GM23338 (cell line): ENCODE results near the gene APOM. TPM values are rescaled to one million over a fixed set of nuclear protein-coding genes. Genes with fewer than 3 reads are reported as not detected.

Experiments
- ATAC-seq: fragments of 200-7000 bp; cut with Tn5 transposase; 3 replicates; pipeline ENCODE4 v1.9.1; 2020
- DNase-seq: peaks from one replicate; pipeline ENCODE4 v3.0.0-alpha.2; 2015; ENCODE audit warnings: low spot score
- H2AFZ ChIP-seq: fragments of 200-600 bp; sonication (generic); 2 replicates; pipeline ENCODE4 v1.8.0; 2016; ENCODE audit warnings: antibody characterized with exemption, mild to moderate bottlenecking, moderate library complexity
- H3F3A ChIP-seq: fragments of 200-600 bp; sonication (generic); replicated peaks from 2 replicates; pipeline ENCODE4 v1.8.0; 2017; ENCODE audit warnings: antibody characterized with exemption, mixed run types, low read depth
- H3K27ac ChIP-seq: fragments of 200-600 bp; sonication (generic); 2 replicates; pipeline ENCODE4 v1.6.1; 2016; ENCODE audit warnings: low read depth
- H3K27me3 ChIP-seq: fragments of 200-600 bp; sonication (generic); 2 replicates; pipeline ENCODE4 v1.8.0; 2016; ENCODE audit warnings: mild to moderate bottlenecking, mixed run types, moderate library complexity; ENCODE audit not compliant: insufficient read depth
- H3K36me3 ChIP-seq: fragments of 200-600 bp; sonication (generic); 2 replicates; pipeline ENCODE4 v1.8.0; 2016; ENCODE audit warnings: mild to moderate bottlenecking; ENCODE audit not compliant: insufficient read depth
- H3K4me1 ChIP-seq: fragments of 200-600 bp; sonication (generic); 2 replicates; pipeline ENCODE4 v1.8.0; 2016; ENCODE audit warnings: mild to moderate bottlenecking, moderate library complexity; ENCODE audit not compliant: insufficient read depth
- H3K4me2 ChIP-seq: fragments of 200-600 bp; sonication (generic); 2 replicates; pipeline ENCODE4 v1.7.1; 2017; ENCODE audit warnings: mixed run types
- H3K4me3 ChIP-seq: fragments of 200-600 bp; sonication (generic); 2 replicates; pipeline ENCODE4 v1.6.1; 2016; ENCODE audit warnings: mixed run types
- H3K79me2 ChIP-seq: fragments of 200-600 bp; sonication (generic); replicated peaks from 2 replicates; pipeline ENCODE4 v1.8.0; 2017; ENCODE audit warnings: mild to moderate bottlenecking; ENCODE audit not compliant: insufficient read depth
- H3K9me2 ChIP-seq: fragments of 200-600 bp; sonication (generic); 2 replicates; pipeline ENCODE4 v1.8.0; 2017; ENCODE audit not compliant: insufficient read depth
- H4K20me1 ChIP-seq: fragments of 200-600 bp; sonication (generic); replicated peaks from 2 replicates; pipeline ENCODE4 v1.8.0; 2017; ENCODE audit warnings: mild to moderate bottlenecking; ENCODE audit not compliant: insufficient read depth
- H3K27ac Mint-ChIP-seq: 2 replicates; pipeline ENCODE4 v1.8.0; 2020; ENCODE audit warnings: inconsistent platforms, mild to moderate bottlenecking, moderate library complexity, mixed read lengths
- H3K27me3 Mint-ChIP-seq: 3 replicates; pipeline ENCODE4 v1.8.0; 2022; ENCODE audit warnings: low read depth, mild to moderate bottlenecking, moderate library complexity, mixed read lengths, inconsistent platforms; ENCODE audit not compliant: insufficient read depth, poor library complexity
- H3K36me3 Mint-ChIP-seq: 3 replicates; pipeline ENCODE4 v1.8.0; 2021; ENCODE audit warnings: low read depth, mild to moderate bottlenecking, inconsistent platforms, moderate library complexity, mixed read lengths
- H3K4me1 Mint-ChIP-seq: 3 replicates; pipeline ENCODE4 v1.8.0; 2020; ENCODE audit warnings: mild to moderate bottlenecking, inconsistent platforms, mixed read lengths
- H3K4me3 Mint-ChIP-seq: 3 replicates; pipeline ENCODE4 v1.8.0; 2021; ENCODE audit warnings: moderate library complexity, mild to moderate bottlenecking, inconsistent platforms, mixed read lengths
- H3K9me3 Mint-ChIP-seq: 3 replicates; pipeline ENCODE4 v1.8.0; 2020; ENCODE audit warnings: moderate library complexity, mild to moderate bottlenecking, inconsistent platforms, mixed read lengths
- CREB1 ChIP-seq: fragments of 250-450 bp; sonication (Bioruptor Pico); IDR thresholded peaks from 2 replicates; pipeline ENCODE4 v1.5.0; 2020; ENCODE audit warnings: low read depth, mild to moderate bottlenecking, moderate library complexity
- ETS1 ChIP-seq: IDR thresholded peaks from 2 replicates; pipeline ENCODE4 v1.6.1; 2016; ENCODE audit warnings: antibody characterized with exemption
- NANOG ChIP-seq: IDR thresholded peaks from 2 replicates; pipeline ENCODE4 v1.6.1; 2016; ENCODE audit warnings: antibody characterized with exemption, borderline replicate concordance
- POLR2AphosphoS5 ChIP-seq: IDR thresholded peaks from 2 replicates; pipeline ENCODE4 v1.6.1; 2016; ENCODE audit warnings: antibody characterized with exemption, low read depth
- STAT1 ChIP-seq: IDR thresholded peaks from one replicate; pipeline ENCODE4 v1.6.1; 2016; ENCODE audit warnings: antibody characterized with exemption; ENCODE audit not compliant: unreplicated experiment
- polyA plus RNA-seq: library from polyadenylated mRNA; unstranded; fragments of >200 nt; fragmentation: Nextera tagmentation; extraction: Ambion mirVana; gene quantifications from 2 replicates; pipeline ENCODE4 v1.2.1, GENCODE V29; 2016
- total RNA-seq: library from RNA; depleted of rRNA; stranded (reverse); fragments of >200 nt; shearing (Covaris generic); gene quantifications from 2 replicates; pipeline ENCODE4 v1.2.3, GENCODE V29; 2014

APOM gene
- total and polyA plus RNA-seq, 2 experiments from 2014 or later = 1.2 to 10.7 TPM

DNA sequence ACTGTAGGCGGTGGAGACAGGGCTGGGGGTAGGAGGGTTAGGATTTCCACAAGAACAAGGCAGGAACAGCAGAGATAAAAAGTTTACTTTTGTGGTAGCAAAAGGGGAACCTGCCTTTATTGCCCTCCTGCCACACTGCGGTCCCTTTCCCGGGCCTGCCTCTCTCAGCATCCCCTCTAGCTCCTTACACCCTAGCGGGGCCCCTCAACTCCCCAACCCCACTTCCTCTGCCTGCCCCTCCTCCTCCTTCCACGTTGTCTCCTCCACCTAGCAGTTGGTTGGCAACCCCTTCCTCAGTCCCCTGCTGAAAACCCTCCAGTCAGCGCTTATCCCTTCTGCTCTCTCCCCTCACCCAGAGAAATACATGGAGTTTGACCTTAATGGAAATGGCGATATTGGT is 39.9 kb upstream of the APOM start:
- H3K4me2 ChIP-seq = peak overlapping the region; percentile 70
- no peaks in the 10 kb centered on the region for H3K36me3 ChIP-seq
- Mint-ChIP-seq H3K4me3 (peak overlapping the region; percentile 31), H3K27me3 (peaks cover 12% of the 10 kb centered on the region), H3K27ac (peak overlapping the region; percentile 54; the same call in 1 of the 2 replicates), H3K9me3 (no peaks in the 10 kb centered on the region), H3K36me3 (peaks cover 8% of the 10 kb centered on the region; the same call in 2 of the 3 replicates), H3K4me1 (peaks cover 26% of the 10 kb centered on the region)
- H3K27me3 ChIP-seq = no peaks in the 10 kb centered on the region
- H3K4me1 ChIP-seq = peaks cover 25% of the 10 kb centered on the region
- no peaks in the 10 kb centered on the region for H4K20me1 ChIP-seq
- peak overlapping the region; percentile 78; the same call in 1 of the 2 replicates for H2AFZ ChIP-seq
- H3F3A ChIP-seq = no peaks in the 10 kb centered on the region
- peak; percentile 38 for DNase-seq
- TF ChIP-seq ETS1 (no peak), NANOG (no peak), STAT1 (no peak), POLR2AphosphoS5 (0 out of 2 replicates have a peak, but pooled peaks have one; percentile 17)
- peak overlapping the region; percentile 66; the same call in 1 of the 2 replicates for H3K27ac ChIP-seq
- H3K79me2 ChIP-seq = no peaks in the 10 kb centered on the region; the same call in 1 of the 2 replicates
- no peaks in the 10 kb centered on the region for H3K9me2 ChIP-seq
- ATAC-seq = no peak
- peak overlapping the region; percentile 35; the same call in 1 of the 2 replicates for H3K4me3 ChIP-seq

DNA sequence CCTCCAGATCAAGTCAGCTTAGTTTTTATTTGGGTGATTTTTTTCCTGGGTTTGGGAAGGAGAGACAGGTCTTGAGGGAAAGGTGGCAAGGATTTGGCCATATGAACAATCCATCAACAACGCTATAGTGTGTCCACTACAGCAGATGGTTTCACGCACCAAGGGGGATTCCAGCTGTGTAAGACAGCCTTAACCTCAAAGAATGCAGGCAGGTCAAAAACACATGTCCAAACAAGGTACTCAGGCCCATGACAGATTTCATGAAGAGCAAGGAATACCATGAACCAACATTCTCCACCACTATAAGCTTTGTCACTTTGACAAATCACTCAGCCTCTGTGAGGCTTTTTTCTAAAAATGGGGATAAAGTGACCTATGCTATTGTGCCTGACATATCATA is 38.7 kb upstream of the APOM start:
- H3K4me2 ChIP-seq = no peak overlapping the region
- Mint-ChIP-seq H3K4me1 (peaks cover 27% of the 10 kb centered on the region), H3K27me3 (peaks cover 17% of the 10 kb centered on the region), H3K36me3 (peaks cover 18% of the 10 kb centered on the region), H3K9me3 (peaks cover 6% of the 10 kb centered on the region), H3K27ac (no peak overlapping the region), H3K4me3 (no peak overlapping the region; the same call in 2 of the 3 replicates)
- no peaks in the 10 kb centered on the region for H3K27me3 ChIP-seq
- H3K27ac ChIP-seq = no peak overlapping the region
- H4K20me1 ChIP-seq = no peaks in the 10 kb centered on the region; the same call in 1 of the 2 replicates
- peaks cover 30% of the 10 kb centered on the region for H3K4me1 ChIP-seq
- peaks cover 10% of the 10 kb centered on the region; the same call in 1 of the 2 replicates for H3F3A ChIP-seq
- TF ChIP-seq CREB1 (CRISPR knock-in tag) = no peak
- no peak for TF ChIP-seq ETS1
- ATAC-seq (no peak), DNase-seq (no peak)
- H3K79me2 ChIP-seq = peaks cover 12% of the 10 kb centered on the region
- no peaks in the 10 kb centered on the region for H3K36me3 ChIP-seq
- no peak overlapping the region for H2AFZ ChIP-seq
- H3K9me2 ChIP-seq = no peaks in the 10 kb centered on the region
- no peak overlapping the region for H3K4me3 ChIP-seq

- Histone ChIP-seq H3K79me2 (peaks cover 38% of the 10 kb centered on the region), H3F3A (peaks cover 20% of the 10 kb centered on the region; the same call in 1 of the 2 replicates), H3K4me2 (peak overlapping the region; percentile 59), H4K20me1 (peaks cover 24% of the 10 kb centered on the region), H3K4me3 (peak overlapping the region; percentile 47), H3K4me1 (peaks cover 33% of the 10 kb centered on the region), H3K9me2 (no peaks in the 10 kb centered on the region), H2AFZ (no peak overlapping the region), H3K36me3 (peaks cover 25% of the 10 kb centered on the region), H3K27ac (peak overlapping the region; percentile 95), H3K27me3 (no peaks in the 10 kb centered on the region)
- peak; percentile 90 for TF ChIP-seq POLR2AphosphoS5
- no peak for TF ChIP-seq STAT1
- TF ChIP-seq CREB1 (CRISPR knock-in tag) = peak; percentile 86
- Mint-ChIP-seq H3K36me3 (peaks cover 48% of the 10 kb centered on the region), H3K27me3 (peaks cover 16% of the 10 kb centered on the region), H3K27ac (peak overlapping the region; percentile 100), H3K4me1 (peaks cover 27% of the 10 kb centered on the region), H3K4me3 (peak overlapping the region; percentile 94), H3K9me3 (peaks cover 6% of the 10 kb centered on the region)
- ATAC-seq = peak; percentile 86
- peak; percentile 99 for DNase-seq
Measured at GRCh38 chr6:31619805-31620585, 35.7 kb upstream of the APOM start.
